Stimulated activated CD4-positive, alpha-beta T cell treated with anti-CD3 and anti-CD28 coated beads, Interleukin-2, amount 100 ng/mL, for 48 hours (primary cell): Measurements from ENCODE around the gene BTBD7.

Experiments used
- DNase-seq, 2 donors: peaks; one replicate each; pipeline ENCODE4 v3.0.0-alpha.2; 2020

BTBD7 gene

DNA sequence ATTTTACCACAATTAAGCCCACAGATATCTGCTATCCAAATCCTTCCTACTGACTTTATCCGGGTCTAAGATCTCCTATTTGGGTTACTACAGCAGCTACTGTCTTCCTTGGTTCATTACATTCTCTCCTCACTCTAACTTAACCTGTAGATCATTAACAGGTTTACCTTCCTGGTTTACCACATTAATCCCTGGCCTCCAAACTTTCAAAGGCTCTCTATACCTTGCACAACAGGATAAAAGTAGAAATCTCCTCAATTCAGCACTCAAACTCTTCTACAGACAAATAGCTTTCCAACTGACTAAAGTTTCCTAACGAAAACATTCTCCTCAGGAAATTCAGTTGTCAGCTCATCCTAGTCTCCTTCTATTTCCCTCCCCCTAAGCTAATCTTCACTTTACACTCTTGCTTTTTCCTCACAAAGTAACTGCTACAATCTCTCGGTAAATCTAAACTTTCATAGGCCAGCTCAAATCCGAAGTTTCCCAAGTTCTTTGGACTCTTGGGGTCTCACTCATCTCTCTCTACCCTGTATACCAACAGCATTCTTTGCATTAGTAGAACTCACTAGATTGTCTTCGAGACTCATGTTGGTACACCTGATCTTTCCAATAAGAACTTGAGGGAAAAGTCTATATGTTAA, 2.7 kb downstream of the BTBD7 start:
- no peak for DNase-seq

DNA sequence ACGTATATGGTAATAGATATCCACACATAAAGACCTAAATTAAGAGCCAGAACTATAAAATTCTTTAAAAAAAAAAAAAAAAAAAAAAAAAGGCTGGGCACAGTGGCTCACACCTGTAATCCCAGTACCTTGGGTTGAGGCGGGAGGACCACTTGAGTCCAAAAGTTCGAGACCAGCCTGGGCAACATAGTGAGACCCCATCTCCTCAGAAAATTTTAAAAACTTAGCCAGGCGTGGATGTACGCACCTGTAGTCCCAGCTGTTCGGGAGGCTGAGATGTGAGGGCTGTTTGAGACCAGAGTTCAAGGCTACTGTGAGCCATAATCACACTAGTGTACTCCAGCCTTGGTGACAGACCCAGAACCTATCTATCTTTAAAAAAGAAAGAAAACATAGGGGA, 4.3 kb downstream of the BTBD7 start:
- no peak for DNase-seq

DNA sequence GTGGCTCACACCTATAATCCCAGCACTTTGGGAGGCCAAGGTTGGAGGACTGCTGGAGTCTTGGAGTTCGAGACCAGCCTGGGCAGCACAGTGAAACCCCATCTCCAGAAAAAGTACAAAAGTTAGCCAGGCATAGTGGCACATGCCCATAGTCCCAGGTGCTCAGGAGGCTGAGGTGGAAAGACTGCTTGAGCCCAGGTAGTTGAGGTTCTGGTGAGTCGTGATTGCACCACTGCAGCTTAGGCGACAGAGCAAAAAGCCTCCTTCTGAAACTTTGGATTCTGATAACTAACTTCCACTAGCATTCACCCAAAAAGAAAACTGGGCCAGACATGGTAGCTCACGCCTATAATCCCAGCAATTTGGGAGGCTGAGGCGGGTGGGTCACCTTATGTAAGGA, 6.6 kb downstream of the BTBD7 start:
- DNase-seq: no peak

DNA sequence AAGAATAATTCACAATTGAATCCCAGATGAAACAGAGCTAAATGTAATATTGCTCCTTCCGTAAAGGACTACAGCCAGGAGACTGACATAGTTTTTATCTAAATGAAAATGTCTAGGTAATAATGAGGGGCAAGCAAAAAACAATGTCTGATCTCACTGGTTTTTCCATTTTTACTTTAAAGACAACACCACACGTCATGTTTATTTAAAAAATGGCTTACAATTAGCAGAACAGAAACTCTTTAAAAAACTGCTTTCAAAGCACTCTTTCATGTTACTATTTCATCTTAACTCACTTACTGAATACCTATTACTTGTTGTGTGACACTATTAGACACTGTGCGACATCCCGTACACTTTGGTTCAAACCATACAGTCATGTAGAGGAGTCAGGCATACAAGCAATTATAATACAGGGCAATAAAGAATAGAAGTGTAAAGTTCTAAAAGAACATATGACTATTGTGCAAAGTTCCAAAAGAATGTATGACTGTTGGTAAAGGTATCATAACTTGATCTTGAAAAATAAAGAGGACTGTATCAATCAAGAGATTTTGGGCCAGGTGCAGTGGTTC, 9.1 kb downstream of the BTBD7 start:
- DNase-seq: no peak

DNA sequence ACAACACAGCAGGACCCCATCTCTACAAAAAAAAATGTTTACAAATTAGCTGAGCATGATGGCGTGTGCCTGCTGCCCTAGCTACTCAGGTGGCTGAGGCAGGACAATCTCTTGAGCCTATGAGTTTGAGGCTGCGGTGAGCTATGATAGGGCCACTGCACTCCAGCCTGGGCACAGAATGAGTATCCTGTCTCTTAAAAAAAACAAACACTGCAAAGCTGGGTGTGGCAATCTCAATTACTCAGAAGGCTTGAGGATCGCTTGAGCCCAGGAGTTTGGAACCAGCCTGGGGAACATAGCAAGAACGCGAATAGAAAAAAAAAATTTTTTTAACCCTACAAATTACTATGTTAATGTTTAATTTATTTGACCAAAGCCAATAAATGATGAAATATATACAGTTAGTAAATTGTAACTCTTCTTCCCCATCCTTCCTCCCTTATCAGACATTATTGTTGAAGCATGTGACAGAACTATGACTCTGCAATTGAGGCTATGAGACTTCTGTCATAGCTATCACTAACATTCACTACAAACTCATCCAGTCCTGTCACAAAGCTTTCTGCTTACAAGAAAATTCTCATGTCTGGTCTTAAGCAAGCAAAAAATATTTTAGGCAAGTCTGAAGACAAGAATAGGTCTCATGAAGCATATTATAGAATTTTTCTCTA, 9.8 kb downstream of the BTBD7 start:
- DNase-seq: no peak

DNA sequence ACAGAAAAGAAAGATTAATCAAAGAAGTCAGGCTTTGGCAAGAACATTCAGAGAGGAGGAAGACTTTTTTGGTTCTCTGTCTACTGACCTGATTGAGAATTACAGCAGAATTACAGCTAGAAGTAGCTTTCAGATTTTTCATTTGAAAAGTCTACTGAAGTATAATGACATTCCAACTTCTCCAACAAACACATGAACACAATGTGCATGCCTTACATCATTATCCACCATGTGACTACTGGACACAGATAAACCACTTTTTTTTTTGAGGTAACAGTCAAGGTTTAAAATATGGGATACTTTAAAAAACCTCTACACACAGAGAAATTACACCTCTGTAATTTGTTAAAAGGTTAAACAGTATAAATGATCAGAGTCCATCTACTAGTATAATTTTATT, 12.3 kb downstream of the BTBD7 start:
- no peak for DNase-seq

DNA sequence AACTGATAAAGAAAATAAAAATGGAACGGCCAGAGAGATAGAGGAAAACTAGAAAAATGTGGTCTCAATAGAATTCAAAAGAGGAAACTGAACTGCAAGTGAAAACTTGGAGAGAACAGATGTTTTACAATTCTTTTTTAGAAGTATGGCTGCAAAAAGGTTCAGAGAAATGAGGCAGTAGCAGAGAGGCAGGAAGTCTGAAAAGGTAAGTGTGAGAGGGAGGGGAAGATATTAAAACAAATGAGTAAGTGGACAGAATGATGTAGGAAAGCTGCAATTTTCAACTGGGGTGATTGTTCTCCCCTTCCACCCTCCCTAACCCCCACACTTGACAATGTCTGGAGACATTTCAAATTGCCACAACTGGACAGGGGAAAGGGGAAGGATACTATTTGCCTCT, 12.9 kb downstream of the BTBD7 start:
- no peak for DNase-seq

DNA sequence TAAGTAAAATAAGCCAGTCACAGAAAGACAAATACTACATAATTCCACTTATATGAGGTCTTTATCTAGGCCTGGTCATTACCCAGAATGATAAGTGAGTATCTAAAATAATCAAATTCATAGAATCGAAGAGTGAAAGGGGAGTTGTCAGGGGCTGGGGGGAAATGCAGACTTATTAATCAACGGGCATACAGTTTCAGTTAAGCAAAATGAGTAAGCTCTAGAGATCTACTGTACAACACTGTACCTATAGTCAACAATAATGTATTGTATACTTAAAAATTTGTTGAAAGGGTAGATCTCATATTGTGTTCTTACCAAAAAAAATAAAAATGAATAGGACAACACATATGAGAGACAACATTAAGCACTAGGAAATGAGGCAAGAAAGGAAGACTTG, 13.3 kb downstream of the BTBD7 start:
- no peak for DNase-seq

DNA sequence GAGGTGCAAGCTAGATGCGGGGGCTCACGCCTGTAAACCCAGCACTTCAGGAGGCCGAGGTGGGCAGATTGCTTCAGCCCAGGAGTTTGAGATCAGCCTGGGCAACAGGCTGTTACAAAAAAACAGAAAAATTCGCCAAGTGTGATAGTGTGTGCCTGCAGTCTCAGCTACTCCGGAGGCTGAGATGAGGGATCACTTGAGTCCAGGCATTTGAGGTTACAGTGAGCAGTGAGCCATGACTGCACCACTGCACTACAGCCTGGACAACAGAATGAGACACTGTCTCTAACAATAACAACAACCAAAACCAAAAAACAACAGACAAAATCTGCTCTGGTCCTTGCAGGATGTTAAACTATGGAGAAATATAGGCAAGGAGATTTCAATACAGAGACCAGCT, 13.9 kb downstream of the BTBD7 start:
- DNase-seq: no peak

DNA sequence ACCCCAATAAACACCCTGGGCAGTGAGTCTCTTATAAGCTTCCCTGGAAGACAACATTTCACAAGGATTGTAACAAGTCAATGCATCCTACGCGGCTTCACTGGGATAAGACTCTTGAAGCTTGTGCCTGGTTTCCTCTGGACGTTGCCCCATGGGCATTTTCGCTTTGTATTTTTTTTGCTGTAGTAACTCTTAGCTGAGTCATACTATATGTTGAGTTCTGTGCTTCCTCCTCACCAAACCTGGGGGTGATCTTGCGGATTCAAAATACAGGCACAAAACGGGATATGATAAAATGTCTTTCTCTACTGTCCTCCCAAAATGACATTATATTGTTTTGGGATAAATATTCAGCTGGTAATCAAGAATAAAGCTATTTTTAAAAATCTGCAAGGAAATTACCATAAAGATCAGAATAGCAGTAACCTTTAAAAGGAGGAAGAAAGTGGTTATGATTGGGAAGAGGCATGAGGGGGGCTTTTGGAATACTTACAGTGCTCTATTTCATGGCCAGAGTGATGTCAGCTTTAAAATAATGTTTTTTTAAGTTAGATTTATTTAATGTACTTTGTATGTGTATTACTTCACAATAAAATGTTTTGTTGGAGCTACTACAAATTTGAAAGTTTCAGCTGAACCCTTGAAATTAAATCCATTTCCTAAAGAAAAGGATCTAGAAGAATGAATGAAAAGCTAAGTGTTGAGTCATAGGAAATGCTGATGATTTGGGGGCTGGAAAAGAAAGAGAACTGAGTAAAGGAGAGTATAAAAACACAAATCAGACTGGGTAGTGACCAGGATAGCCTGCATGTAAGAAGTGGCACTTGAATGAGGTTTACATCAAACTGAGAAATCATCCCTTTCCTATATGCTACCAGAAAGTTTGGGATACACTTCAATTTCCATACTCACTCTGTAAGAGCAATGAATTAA, 14.7 kb downstream of the BTBD7 start:
- DNase-seq: no peak

DNA sequence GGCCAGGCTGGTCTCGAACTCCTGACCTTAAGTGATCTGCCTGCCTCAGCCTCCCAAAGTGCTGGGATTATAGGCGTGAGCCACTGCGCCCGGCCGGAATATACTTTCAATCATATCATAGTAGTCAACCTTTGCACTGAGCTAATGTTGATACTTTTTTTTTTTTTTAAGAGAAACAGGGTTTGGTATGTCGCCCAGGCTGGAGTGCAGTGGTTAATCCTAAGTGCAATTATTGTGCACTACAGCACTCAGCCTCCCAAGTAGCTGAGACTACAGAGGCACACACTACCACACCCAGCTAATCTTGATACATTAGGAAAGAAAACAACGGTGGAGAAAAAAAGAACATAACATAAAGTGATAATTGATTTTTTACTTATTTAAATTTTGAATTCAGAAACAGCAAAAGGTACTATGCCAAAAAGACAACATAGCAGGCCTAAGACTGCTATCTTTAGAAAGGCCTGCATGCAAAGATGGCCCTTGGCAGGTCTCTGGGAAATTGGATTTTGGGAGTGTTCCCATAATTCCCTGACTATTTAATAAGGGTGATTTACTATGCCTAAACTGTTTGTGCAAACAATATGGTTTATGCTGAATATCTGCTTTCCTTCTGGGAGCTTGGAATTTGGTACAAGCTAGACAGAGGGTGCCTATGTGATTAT, 15.5 kb downstream of the BTBD7 start:
- DNase-seq: no peak

DNA sequence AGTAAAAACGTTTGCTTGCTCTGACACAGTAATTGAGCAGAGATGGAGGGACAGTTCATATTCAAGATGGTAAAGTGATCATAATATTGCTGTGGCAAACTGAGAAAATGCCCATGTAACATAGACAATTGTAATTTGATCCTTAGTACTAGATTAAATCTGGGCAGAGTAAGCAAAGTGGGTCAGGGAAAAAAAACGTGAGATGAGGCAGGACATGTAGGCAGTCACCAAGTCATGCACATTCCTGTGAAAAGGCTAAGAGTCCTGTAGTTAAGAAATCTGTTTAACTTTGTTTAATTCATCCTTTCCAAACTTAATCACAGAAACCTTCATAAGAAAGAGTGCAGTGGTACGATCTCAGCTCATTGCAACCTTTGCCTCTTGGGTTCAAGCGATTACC, 16.1 kb downstream of the BTBD7 start:
- no peak for DNase-seq

DNA sequence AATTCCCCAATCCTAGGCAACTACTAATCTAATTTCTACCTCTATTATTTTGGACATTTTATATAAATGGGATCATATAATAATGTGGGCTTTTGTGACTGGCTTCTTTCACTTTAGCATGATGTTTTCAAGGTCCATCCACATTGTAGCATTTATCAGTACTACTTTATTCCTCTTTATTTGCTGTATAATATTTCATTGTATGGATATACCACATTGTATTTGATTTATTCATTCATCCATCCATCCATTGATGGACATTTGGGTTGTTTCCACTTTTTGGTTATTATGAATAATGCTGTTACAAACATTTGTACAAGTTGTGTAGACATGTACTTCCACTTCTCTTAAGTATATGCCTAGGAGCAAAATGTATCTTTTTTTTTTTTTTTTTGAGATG, 17.3 kb downstream of the BTBD7 start:
- DNase-seq: no peak

DNA sequence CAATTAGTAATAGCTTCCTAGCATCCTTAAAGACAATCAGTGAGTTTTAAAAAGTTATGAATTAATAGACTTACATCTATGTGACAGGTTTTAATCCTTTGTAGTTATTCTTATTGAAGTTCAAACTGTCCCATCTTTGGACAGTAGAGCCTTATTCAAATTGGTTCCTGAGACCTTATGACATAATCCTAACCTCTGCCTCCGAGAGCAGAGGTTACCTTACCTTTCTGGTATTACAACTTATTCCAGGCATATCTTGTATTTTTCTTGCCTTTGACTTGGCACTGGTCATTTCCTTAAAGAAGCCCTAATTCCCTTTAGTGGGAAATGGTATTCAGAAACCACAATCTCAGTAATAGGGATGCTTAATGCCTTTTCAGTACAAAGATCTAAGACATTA, 21.8 kb downstream of the BTBD7 start:
- DNase-seq: no peak

DNA sequence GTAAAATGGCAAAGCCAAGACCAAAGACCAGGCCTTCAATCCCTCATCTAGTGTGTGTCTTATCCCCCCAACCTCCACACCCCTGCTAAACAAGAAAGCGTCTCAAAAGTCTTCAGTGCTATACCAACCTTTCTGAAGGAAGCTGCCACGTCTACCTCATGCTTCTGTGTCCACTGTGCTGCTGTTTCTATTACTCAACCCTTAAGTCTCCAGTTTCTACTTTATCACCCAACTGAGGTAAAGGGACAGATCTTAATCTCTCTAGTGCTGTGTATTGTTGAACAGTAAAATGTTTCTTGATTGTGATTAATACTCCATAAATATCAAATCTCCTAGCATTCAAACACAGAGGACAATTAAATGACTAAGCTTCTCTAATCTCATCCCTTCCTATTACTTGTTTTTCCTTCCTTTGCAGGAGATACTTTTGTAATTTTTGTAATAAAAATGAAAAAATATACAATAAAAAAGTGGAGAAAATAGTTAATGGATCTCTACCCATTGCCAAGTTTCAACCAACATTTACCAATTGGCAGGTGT, 23.3 kb downstream of the BTBD7 start:
- no peak for DNase-seq

DNA sequence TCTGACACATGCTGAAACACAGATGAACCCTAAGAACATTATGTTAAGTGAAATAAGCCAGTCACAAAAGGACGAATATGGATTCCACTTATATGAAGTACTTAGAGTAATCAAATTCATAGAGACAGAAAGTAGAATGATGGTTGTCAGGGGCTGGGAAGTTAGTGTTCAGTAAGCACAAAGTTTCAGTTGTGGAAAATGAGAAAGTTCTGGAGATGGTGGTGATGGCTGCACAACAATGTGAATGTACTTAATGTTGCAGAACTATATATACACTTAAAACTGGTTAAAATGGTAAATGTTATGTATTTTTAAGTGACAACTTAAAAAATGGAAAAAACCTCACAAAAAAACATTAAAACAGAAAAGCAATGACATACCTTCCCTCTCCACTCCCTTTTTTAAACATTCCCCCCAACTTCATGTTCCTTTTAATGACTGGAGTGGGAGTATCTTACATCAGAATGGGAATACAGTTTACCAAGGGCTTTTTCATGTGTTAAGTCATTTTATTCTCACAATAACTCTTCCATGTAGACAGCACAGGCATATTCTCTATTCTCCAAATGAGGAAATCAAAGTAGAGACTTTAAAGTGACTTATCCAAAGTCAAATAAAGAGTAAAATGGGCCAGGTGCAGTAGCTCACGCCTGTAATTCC, 24.0 kb downstream of the BTBD7 start:
- no peak for DNase-seq

DNA sequence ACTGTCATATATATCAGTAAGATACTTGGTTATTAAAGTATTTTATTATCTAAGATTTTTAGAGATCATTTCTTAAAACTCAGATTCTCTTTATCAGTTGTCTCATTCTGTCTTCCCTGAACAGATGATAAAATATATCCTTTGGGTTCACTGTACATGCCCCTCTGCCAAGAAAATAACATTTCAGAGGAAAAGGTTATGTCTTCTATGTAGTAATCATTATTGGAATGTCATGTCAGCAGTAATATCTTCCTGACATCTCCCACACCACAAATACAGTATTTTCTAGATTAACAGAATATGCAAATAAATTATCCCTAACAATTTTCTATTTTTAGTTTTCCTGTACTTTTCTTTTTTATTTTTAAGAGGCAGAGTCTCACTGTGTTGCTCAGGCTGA, 26.0 kb downstream of the BTBD7 start:
- DNase-seq: no peak

DNA sequence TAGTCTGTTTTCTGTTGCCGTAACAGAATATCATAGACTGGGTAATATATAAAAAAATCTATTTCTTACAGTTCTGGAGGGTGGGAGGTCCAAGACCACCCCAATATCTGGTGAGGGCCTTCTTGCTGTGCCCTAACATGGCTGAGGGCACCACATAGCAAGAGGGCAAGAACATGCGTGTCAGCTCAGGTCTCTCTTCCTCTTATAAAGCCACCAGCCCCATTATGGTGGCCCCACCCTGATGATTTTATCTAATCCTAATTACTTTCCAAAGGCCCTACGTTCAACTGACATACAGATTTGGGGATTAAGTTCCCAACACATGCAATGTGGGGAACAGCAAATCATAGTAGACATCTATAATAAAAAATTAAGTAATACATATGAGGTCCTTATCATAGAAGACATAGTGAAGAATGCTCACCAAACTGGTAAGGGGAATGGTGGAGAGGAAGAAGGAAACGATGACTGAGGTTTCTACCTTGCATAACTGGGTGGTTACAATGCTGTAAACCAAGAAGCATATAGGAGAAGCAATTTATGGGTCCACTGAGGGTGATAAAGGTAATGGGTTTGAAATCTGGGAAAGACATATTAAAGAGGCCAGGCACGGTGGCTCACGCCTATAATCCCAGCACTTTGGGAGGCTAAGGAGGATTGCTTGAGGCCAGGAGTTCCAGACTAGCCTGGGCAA, 27.0 kb downstream of the BTBD7 start:
- no peak for DNase-seq

DNA sequence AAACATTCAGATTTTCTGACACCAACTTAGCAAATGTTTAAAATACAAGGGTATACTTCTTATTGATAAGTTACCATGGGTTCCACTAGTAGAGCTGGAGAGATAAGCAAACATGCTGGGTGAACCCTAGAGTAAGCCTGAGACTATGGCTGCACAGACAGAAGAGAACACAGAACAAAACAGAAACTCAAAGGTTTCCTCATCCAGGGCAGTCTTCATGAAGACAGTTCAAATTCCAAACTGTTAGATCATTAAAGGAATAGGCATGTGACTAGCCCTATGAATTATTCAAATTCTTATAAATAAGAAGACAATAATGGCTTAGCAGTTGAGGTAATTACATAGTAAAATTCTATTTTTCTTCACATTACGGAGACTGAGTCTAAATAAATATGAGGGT, 28.1 kb downstream of the BTBD7 start:
- DNase-seq: no peak

DNA sequence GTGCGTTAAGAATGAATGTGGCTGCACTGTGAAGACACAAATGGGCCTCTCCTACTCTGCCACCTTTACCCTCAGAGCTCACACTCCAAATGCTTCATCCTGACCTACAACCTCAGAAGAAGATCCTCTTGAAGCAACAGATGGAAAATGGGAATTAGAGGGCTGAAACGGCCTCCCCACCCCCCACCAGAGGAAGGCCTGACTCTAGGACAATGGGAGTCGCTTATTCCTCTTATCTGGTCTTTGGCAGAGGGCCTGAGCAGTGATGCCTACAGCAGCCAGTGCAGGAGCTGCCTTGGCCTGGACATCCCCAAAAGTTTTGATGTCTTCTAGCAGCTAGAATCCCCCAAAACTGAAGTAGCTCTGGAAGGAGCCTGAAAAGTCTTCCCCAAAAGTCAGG, 29.2 kb downstream of the BTBD7 start:
- no peak for DNase-seq
